DND-41 (cell line): ENCODE results near the gene DEGS1.

Experiments used
- CTCF ChIP-seq: IDR thresholded peaks from 2 replicates; pipeline ENCODE4 v1.5.1; 2012; ENCODE audit warnings: borderline replicate concordance, low read length, moderate library complexity, mild to moderate bottlenecking; ENCODE audit not compliant: poor library complexity, severe bottlenecking; ENCODE audit errors: extremely low read depth
- EZH2 ChIP-seq: IDR thresholded peaks from 3 replicates; pipeline ENCODE4 v1.6.1; 2012; ENCODE audit warnings: borderline replicate concordance, low read depth, mild to moderate bottlenecking, moderate library complexity, low read length, inconsistent platforms; ENCODE audit not compliant: severe bottlenecking

GRCh38 chr1:224185208-224185607 is 2.2 kb downstream of the DEGS1 start:
- TF ChIP-seq CTCF (no peak), EZH2 (no peak)
